Occipital lobe (tissue), 2 donors: ENCODE data around the gene MYO7B. TPM values are rescaled to one million over a fixed set of nuclear protein-coding genes. Genes with fewer than 3 reads are reported as not detected.

Experiments
- DNase-seq: peaks from one replicate; lab custom pipeline; 2025; lab: John Stamatoyannopoulos, UW
- total RNA-seq: library from RNA; depleted of rRNA; stranded (reverse); fragments of >200 nt; gene quantifications from one replicate; pipeline ENCODE4 v1.2.3, GENCODE V29; 2014

The MYO7B gene
- total RNA-seq, 1 donor from 2014 or later: not detected

DNA sequence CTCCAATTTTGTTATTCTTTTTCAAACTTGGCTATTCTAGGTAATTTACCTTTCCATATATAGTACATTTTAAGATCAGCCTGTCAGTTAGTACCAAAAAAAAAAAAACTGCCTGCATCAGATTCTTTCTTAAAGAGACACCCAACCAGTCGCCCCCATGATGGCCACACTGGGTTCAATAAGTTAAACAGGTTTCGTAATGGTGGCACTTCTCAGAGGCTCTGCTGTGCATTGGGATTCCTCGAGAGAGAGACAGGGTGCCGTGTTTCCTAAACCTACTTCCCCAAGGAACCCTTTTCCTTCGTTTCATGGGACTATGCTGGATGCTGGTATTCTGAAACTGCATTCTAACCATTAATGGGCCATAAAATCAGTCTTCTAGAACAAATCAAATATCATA is 37.4 kb downstream of the MYO7B start:
- no peak for DNase-seq

DNA sequence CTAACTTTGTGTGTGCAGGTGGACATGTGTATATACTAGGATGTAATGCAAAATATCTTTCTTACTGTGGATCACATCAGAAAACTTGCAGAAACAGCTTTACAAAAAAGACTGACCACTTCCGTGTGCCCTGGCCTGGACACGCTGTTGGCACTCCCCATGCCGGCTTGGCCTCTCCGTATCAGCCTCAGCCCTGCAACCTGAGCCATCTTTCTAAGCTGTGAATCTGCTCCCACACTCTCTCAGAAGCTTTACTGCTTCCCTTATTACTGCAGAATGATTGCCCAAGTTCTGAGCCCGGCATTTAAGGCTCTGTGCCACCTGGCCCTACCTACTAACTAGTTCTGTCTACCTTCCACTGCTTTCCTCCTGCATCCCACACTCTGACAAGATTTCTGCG is 37.8 kb downstream of the MYO7B start:
- DNase-seq: no peak

DNA sequence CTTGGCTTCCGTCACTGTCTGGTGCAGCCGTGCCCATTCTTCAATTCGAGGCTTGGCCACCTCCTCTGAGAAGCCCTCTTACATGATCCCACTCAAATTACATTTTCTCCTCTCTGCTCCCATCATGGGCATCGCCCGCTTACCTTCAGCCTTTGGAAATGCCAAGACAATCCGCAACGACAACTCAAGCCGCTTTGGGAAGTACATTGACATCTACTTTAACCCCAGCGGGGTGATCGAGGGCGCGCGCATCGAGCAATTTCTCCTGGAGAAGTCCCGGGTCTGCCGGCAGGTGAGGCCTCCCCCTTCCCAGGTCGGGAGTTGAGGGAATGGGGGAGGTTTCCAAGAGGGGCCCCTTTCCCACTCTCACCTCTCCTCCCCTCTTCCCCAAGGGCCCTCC is 38.3 kb downstream of the MYO7B start:
- no peak for DNase-seq

DNA sequence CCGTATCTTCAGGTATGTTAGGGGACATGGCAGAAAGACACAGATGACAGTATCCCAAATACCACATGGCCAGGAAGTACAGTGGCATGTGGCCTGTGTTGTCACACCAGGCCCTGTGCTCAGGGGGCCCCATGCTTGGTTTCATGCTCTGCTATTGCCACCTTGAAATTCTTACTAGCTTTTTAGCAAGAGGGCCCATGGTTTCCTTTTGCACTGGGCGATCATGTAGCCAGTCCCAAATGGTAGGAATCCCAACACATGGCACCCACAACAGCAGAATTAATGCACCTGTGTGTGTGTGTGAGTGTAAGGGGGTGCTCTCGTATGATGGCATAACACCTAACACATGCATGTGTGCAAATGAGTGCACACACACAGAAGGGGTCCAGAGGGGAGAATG is 39.2 kb downstream of the MYO7B start:
- DNase-seq: no peak

DNA sequence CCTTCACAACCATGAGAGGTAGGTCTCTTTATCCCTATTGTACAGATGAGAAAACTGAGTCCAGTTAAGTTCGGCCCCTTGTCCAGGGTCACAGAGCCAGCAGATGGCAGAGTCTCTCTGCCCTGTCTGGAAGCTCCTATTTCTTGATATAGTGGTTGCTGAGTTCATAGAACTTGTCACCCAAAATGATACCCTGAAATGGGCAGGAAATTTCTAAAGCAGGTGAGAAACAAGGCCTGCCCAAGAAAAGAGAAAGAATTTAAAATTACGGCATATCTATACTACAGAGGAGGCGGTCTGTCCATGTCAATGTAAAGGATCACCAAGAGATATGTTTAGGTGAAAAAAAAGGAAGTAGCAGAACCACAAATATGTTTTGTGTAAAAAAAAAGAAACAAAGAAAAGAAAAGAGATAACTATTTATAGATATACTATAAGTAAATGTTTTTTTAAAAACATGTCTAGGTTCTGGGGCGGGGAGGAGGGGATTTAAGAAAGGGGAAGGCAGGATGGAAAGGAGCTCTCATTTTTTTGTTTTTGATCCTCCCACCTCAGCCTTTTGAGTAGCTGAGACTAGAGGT is 39.8 kb downstream of the MYO7B start:
- DNase-seq: no peak

DNA sequence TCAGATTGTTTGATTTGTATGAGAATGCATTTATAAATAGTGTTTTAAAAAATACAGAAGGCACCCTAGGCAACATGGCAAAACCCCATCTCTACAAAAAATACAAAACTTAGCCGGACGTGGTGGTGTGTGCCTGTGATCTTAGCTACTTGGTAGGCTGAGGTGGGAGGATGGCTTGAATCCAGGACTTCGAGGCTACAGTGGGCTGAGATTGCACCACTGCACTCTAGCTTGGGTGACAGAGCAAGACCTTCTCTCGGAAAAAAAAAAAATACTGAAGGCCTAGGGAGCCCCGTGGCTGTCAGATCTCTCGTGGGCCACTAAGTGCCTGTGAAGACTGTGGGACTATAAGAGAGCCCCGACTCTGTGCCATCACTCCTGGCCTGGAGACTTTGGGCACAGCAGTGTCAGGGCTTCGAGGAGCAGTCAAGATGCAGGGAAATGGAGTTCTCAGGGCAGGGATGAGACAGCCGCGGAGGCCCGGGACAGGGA is 40.5 kb downstream of the MYO7B start:
- DNase-seq: no peak

DNA sequence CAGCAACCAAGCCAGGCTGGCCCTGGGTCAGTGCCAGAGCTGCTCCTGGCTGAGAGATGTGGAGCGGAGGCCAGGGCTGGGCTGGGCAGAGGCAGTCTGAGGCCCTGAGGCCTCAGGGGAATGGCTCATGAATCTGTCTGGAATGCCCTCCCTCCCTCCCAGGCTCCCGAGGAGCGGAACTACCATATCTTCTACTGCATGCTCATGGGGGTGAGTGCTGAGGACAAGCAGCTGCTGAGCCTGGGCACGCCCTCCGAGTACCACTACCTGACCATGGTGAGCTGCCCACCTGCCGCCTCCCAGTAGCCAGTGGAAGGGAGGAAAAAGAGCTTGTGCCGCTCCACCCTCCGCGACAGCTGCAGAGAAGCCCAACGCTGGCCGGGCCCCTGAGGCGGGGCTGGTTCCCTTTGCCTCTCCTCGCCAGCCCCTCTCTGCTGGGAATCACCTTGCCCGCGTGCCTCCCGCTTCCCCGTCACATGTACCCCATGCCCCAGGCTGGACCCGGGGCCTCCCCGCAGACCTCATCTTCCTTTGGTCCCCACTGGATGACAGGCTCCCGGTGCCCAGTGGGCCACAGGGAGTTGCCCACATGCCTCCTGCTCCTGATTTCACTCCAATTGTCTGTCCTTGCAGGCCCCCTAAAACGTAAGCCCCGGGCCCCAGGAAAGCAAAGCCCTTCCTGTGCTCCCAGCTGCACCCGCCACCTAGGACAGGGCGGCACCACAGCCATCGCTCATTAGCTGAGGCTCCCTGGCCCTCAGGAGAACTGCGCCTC is 41.1 kb downstream of the MYO7B start:
- peak; percentile 39 for DNase-seq

DNA sequence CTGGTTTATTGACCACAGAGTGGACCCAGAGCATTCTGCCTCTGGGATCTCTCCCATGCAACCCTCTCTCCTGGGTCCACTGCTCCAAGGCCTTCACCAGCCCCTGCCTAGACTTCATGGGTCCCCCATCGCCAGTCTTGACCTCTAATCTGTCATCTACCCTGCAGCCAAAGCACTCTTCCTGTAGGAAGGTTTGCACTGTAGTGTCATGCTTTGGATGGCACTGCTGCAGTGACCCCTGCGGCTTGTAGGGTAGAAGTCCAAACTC is 41.7 kb downstream of the MYO7B start:
- DNase-seq: no peak

DNA sequence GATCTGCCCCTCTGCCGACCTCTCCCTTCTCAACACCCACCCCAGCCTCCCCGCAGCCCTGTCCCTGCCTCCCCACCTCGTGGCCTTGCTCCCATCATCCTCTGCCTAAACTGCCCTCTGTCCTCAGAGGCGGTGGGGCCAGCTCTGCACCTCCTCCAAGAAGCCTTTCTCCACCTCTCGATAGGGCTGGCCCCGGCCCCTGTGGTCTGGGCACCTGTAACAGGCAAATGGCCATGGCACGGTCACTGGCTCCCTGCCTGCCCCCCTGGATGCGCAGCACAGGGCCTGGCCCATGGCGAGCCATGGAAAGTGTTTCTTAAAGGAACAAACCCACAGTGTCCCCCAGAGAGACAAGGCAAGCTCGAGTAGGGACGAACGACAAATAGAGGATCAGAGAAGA is 42.0 kb downstream of the MYO7B start:
- DNase-seq: no peak

DNA sequence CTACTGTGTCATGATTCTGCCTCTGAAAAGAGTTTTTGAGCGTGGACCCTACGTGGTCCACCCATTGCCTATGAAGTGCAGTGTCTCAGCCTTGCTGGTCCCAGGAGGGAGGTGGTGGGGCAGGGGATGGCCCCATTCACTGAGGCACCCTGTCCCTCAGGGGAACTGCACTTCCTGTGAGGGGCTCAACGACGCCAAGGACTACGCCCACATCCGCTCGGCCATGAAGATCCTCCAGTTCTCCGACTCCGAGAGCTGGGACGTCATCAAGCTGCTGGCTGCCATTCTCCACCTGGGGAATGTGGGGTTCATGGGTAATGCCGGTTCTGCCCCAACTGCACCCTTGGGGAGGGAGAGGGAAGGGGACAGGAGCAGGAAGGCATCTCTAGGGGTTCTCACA is 42.5 kb downstream of the MYO7B start:
- no peak for DNase-seq

DNA sequence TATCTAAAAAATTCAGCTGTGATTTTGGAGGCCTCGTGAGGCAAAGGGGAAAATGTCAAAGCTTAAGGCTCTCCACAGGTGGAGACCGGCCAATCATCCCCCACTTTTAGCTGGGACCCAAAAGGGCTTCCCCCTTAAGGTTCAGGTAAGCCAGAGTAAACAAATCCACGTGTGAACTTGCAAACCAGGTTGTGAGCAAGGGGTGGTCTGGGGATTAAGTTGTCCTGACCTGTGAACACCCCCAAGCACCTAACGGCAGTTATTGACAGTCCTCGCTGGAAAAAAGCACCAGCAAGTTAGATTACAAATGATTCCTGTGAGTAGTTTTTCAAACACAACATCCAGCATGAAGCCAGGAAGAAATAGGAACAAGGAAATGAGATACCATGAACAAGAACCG is 42.9 kb downstream of the MYO7B start:
- no peak for DNase-seq

DNA sequence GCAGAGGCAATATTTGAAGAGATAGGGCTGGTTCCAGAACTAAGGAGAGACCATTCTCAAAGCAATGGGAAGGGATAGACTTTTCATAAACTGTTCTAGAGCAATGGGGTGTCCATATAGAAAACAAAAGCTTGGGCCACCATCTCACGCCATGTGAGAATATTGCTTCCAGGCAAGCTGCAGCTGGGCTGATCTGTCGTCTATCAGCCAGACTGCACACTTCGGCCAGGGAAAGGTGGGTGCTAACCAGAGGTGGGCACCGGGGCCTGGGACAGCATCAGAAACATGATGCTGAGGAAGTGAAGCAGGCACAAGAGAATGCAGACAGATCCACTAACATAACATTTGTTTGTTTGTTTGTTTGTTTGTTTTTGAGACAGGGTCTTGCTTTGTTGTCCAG is 43.7 kb downstream of the MYO7B start:
- no peak for DNase-seq

DNA sequence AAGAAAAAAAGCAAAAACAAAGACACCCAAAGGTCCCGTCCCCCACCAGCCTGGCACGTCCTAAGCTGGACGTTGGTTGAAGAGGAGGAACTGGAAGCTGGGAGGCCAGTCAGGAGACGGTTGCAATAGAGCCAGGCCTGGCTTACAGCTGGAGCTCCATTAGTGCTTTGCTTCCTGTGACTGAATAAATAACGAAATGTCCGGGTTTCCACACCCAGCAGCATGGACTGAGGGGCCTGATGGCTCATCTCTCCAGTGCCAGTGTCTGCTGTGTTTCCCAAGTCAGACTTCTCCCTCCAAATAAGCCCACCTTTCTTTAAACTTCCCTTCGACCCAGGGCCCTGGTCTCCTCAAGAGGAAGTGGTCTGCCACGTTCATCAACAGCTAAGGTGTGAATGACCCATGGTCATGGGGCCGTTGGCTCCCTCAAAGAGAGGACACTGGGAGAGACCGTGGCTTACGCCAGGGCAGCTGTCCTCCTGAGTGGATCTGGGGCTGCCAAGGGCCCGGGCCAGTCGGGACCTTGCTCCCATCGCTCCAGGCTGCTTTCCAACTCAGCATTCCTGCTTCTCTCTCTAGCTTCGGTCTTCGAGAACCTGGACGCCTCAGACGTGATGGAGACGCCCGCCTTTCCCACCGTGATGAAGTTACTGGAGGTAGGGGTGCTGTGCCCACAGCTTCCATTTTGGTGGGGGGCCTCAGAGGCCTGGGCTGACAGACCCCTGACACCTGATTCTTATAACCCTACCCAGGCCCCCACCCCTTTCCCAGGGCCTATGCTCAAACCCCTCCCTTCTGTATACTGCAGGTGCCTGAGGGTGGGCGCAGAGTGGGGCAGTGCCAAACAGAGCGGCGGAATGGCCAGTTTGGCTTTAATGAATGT is 44.9 kb downstream of the MYO7B start:
- no peak for DNase-seq

DNA sequence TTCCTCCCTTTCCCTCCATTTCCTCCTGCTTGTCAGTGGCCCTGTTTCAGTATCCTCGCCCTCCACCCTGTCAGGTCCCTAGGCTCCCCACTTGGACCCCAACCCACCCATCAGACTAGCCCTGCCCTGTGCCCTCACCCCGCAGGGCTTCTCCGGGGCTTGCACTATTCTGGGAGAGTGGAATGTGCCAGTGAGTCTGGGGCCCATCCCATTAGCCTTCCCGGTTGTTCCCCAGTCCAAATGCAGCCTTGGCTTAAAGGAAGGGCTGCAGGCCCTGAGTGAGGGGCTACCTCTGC is 45.5 kb downstream of the MYO7B start:
- no peak for DNase-seq

DNA sequence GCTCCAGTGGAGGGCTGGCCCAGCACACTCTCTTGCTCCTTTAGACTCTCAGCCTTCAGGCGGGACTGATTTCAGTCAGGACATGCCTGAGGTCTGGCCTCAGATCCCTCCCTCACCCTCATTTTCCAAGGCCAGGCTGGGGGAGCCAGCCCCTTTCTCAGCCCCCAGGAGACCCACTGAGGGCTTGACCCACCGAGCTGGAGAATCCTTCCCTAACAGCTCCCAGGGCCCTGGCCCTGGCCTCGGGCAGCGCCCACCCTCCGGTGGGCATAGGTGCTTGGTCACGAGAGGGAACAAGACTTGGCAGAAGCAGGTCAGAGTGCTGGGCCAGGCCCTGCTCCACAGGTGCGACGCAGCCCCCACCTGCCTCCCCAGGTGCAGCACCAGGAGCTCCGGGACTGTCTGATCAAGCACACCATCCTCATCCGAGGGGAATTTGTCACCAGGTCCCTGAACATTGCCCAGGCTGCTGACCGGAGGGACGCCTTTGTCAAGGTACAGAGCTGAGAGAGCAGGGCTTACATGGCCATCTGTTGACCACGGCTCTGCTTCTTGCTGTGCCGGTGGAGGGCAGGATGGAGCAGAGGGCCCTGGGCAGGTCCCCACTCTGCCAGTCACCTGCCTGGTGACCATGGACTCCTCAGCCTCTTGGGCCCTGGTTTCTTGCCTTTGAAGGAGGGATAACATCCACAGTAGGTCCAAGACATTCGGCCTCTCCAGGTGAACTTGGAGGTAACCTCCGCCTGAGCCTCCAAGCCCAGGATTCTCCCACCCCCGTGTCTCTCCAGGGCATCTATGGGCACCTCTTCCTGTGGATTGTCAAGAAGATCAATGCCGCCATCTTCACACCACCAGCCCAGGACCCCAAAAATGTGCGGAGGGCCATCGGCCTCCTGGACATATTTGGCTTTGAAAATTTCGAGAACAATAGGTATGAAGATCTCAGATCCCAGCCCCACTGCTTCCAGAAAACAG is 46.3 kb downstream of the MYO7B start:
- DNase-seq: no peak

DNA sequence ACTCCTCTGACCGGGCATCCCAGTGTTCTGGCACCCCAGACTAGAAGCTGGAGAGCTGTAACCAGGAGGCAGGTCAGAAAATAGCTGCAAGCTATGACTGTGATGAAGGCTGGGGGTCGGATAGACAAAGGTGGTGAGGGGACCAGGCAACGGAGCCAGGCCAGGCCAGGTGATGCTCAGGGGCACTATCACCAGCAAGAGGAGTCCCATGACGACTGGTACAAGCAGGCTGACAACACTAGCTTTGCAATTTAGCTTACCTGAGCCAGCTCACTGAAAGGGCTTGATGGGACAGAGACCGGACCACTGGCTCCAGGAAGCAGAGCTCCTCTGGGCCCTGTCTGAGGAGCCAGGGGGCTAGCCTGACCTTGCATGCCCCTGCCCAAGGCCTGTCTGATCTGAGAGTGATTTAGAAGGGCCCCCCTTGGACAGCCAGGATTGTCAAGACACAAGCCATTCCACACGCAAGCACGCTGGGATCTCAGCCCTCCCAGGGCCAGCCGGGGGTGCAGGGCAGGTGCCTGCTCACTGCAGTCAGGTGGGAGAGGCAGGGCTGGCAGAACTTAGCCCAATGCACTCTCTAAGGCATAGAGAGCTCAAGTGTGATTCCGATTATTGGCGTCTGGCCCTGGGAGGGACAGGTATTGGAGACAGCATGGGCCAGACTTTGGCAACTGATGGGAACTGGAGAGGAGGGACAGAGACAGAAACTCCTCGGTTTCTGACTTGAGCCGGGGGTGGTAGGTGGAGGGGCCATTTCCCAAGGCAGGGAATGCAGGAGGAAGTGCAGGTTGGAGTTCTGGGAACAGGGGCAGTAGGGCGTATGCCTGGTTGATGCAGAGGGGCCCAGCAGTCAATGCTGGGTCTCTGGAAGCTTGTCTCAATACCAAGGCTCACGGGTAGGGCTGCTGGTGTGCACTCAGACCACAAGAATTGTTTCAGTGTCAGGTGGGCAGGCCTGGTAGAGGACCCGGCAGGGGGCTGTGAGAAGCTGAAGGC is 47.7 kb downstream of the MYO7B start:
- no peak for DNase-seq

DNA sequence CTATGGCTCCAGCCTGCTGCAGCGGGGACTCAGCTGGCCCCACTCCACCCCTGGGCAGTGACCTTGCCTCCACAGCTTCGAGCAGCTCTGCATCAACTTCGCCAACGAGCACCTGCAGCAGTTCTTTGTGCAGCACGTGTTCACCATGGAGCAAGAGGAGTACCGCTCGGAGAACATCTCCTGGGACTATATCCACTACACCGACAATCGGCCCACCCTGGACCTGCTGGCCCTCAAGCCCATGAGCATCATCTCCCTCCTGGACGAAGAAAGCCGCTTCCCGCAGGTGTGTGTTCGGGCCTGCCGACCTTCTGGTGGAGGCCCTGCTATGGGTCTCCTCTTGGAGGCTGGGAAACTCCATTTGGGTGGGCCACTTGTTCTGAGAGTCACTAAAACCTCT is 48.6 kb downstream of the MYO7B start:
- no peak for DNase-seq

DNA sequence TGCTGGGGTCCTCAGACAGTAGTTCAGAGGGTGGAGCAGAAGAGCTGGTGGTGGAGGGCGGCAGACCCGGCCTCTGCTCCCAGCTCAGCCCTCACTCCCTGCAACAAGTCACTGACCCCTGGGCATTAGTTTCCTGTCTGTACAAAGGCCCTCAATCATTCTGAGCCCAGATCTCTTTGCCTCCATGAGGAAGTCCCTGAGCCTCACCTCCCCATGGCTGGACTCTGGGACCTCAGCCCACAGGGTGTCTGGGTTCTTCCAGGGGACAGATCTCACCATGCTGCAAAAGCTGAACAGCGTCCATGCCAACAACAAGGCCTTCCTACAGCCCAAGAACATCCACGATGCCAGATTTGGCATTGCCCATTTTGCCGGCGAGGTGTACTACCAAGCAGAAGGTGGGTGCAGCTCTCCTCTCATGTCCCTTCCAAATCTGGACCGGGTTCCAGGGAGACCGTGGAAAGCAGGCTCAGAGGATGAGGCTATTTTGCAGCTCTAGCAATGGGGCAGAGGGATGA is 49.1 kb downstream of the MYO7B start:
- DNase-seq: no peak

DNA sequence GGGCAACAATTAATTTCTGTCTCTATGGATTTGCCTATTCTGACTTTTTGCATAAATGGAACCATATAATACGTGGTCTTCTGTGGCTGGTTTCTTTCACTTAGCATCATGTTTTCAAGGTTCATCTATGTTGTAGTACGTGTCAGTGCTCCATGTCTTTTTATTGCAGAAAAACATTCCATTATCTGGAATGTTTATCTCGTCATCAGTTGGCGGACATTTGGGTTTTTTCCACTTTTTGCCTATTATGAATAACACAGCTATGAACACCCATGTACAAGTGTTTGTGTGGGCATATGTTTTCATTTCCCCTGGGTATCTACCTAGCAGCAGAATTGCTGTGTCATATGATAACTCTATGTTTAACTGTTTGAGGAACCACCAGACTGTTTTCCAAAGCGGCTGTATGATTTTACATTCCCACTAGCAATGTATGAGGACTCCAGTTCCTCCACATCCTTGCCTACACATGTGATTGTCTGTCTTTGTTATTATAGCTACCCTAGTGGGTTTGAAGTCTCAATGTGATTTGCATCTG is 49.9 kb downstream of the MYO7B start:
- no peak for DNase-seq

DNA sequence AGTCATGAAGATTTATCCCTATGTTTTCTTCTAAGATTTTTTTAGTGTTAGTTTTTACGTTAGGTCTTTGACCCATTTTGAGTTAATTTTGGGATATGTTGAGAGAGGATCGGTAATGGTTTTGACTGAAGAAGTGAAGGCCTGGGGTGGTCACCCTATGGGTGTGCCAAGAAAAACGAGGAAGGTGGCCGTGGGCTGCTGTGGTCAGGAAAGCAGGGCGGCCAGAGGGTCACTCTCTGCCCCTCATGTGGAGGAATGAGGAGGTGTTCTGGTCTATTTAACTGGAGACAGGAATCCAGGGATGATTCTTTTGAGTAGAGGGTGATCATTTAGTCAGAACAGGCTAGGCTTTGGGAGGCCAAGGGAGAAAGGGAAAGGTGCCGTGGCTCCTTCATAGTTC is 50.7 kb downstream of the MYO7B start:
- DNase-seq: no peak
